Activated naive CD4-positive, alpha-beta T cell treated with Interleukin-2 at 50 U/mL for 16 hours (primary cell): ENCODE data around the gene P2RX6.

Experiments used
- DNase-seq: peaks from one replicate; pipeline ENCODE4 v3.0.0-alpha.2; 2020

P2RX6 gene

DNA sequence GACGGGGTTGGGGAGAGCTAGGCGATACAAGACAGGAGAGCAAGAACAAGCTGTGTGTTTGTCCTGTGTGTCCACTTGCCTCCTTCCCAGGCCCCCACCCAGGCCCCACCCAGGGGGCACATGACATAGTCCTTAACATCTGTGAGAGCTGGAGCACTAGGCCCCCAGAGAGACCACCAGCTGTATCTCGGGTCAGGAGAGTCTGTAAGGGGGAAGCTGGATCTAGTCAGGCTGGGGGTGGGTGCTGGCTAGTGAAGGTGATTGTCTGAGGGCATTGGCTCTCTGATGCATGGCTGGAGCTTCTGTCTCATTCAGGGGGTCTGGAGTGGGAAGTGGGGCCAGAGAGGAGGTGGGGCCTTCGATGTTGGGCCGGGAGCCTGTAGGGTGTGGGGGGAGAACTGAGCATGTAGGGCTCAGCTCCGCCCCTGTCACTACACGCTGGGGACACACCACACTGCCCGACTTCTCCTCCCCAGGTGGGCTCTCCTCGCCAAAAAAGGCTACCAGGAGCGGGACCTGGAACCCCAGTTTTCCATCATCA, 571 bp downstream of the P2RX6 start:
- no peak for DNase-seq

DNA sequence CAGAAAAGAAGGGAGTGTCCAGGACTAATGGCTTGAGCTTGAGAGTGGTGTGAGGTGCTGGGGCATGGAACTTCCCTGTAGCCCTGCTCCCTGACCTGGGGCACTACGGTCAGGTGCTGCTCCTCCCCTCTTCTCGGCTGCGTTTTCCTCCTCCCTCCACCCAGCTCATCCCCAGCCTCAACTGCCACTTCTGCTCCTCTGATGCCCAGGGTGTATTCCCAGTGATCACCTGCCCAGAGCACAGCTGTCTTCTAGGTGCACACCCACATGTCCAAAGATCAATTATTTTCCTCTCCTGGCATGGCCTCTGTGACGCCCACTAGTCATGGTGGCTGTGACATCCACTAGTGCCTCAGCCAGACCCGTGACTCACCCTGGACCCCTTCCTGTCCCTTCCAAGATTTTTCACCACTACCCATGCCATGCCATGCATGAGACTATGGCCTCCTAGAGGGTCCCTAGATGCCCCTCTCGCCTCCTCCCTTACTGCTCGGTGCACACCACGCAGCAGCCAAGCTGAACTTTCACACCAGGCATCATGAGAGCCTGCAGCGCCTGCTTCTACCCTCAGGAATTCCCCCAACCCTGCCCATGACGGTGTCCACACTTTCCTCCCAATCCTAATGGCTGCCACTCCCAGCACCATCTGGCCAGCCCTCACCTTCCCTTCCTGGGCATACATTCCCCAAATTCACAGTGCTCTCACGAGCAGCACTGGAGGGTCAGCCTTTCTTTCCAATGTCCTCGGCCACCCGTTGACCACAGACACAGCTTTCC, 1.9 kb downstream of the P2RX6 start:
- no peak for DNase-seq

DNA sequence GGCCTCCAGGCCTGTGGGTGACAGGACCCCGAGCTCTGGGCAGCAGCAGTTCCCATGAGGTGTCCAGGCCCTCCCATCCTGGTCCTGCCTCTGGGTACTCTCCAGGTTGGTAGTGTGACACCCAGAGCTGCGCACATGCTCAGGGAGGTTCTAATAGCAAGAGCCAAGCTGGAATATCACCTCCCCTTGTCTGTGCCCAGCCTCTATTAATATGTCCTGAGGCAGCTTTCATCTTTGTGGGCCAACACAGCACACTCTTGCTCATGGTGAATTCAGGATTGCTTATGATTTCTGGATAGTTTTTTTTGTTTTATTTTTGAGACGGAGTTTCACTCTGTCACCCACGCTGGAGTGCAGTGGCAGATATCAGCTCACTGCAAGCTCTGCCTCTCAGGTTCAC, 3.3 kb downstream of the P2RX6 start:
- no peak for DNase-seq

GRCh38 chr22:21020802-21021429, 6.0 kb downstream of the P2RX6 start:
- no peak for DNase-seq

DNA sequence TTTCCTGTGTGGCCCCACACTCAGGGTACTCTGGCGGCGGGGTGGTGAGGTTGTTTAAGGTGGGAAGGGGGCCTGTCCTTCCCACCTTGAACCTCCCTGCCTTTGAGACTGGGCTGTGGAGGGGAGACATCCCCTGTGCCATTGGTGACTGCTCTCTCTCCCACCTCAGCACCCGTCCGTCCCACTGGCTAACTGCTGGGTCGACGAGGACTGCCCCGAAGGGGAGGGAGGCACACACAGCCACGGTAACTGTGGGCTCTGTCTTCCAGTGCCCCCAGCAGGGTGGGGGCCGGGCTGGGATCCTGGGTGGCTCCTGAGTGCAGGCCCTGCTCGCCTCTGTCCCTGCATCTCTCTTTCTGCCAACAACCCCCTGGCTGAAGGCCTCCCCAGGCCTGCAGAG, 7.5 kb downstream of the P2RX6 start:
- DNase-seq = no peak

DNA sequence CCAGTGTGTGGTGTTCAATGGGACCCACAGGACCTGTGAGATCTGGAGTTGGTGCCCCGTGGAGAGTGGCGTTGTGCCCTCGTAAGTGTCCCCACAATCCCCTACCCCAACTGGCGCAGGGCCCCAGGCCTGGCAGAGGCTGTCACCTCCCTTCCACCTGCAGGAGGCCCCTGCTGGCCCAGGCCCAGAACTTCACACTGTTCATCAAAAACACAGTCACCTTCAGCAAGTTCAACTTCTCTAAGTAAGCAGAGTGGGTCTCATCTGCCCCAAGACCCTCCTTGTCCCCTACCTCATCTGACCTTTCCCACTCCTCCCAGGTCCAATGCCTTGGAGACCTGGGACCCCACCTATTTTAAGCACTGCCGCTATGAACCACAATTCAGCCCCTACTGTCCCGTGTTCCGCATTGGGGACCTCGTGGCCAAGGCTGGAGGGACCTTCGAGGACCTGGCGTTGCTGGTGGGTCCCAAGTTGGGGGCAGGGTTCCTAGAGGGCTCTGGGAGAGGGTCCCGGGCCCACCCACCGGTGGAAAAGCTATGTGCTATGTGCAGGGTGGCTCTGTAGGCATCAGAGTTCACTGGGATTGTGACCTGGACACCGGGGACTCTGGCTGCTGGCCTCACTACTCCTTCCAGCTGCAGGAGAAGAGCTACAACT, 8.1 kb downstream of the P2RX6 start:
- no peak for DNase-seq

GRCh38 chr22:21025266-21025665, 10.3 kb downstream of the P2RX6 start:
- no peak for DNase-seq

- no peak for DNase-seq
Observed at GRCh38 chr22:21025763-21026755, 11.1 kb downstream of the P2RX6 start.

DNA sequence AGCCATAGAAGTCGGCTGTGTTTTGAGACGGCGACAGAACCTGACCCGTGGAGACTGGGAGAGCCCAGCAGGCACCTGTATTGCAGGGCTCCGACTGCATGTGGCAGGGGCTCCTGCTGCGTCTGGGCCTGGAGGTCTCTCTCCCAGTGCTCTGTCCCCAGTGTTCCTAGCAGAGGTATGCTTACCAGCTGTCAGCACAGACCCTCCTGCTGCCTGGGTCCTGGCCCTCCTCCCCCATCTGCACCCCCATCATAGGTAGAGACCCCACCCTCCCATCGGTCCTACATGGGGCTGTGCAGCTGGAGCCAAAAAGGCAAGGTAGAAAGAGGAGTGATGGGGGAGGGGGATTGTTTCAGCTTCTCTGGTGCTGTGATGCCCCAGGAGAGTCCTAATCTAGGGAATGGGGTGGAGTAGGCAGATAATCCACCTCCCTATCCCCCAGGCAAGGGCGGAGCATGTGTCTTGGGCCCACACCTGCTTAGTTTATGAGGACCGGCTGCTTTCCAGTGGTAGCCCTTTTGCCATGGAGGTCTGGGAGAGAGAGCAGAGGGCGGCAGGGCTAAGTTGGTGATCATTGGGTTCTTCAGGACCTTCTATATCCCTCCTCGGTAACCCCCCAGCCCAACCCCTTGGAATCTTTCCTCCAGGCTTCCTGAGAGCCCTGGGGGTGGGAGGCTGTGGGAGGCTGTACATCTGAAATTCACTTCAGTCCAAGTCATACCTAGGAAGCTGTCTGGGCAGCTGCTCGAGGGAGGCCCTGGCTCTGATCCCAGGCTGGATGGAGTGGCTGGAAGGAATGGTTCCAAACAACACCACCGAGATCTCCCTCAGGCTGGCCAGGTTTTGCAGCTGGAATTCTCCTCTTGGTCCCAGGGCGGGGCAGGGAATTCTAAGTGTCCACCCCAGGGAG, 12.1 kb downstream of the P2RX6 start:
- DNase-seq = no peak

DNA sequence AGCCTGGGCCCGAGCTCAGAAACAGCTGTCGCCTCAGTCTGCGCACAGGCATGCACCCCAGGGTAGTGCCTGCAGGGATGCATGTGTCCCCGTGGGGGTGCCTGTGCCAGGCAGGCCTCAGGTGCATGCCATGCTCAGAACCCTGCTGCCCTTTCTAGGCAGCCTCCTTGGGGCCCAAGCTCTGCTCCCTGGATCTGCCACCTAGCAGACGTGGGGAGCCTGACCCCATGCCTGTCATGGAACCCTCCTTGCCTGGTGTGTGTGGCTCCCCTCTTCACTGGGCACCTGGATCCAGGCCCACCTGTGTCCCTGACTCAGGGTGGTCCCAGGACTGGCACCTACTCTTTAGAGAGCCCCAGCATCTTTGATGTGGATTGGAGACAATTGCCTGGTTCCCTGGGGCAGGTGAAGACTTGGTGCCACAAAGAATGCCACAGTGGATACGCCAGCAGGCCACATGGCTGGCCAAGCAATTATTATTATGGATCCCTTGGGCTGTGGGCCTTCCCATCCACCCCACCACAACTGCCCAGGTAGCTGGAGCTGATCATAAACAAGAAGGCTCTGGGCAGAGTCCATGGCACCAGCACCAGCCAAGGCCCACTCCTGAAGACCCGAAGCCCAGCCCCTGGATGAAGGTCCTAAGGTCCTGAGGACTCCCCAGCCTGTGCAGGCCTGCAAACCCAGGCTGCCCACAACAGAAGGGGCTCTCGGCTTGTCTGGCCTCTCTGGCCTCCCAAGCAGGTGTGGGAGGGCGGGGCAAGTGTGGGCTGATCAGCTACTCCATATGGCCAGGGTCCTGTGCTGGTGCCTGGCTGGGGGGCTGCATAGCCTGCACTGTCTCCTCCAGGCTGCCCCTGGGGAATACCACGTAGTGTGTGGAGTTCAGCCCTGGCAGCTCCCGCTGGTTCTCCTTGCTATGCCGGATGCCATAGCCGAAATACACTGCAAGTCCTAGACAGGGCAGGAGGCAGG, 13.6 kb downstream of the P2RX6 start:
- DNase-seq = no peak

GRCh38 chr22:21029486-21030025, 14.6 kb downstream of the P2RX6 start:
- no peak for DNase-seq

DNA sequence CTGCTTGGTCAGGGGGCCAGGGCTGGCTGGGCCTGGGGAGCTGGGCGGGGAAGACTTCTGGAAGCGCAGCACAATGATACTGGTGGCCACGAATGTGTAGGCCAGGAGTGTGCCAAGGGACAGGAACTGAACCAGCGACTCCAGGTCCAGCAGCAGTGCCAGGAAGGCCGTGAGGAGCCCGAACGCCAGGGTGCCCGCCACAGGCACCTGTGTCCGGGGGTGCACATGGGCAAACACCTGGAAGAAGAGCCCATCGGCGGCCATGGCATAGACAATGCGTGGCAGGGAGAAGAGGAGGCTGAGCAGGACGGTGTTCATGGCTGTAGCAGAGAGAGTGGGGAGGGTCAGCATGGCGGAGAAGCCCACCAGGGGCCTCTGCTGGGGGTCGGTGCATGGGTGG, 15.1 kb downstream of the P2RX6 start:
- DNase-seq = no peak

GRCh38 chr22:21030621-21031544, 15.9 kb downstream of the P2RX6 start:
- no peak for DNase-seq

DNA sequence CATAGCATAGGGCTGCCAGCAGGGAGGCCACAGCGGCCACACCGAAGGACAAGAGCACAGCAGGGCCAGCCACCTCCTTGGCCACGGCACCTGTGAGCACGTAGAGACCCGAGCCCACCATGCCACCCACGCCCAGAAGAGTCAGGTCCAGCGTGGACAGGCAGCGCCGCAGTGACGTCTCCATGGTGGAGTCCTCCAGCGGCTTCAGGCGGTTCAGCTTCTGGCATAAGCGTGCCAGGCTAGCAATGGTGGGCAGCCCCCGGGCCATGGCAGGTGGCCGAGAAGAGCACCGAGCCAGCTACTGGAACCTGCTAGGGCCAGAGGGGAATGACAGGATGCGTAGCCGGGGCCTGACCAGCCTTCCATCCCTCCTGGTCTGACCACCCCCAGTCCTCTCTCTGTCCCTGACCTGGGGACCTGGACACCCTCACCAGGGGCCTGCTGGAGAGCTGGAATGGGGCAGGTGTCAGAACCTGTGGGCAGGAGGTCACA, 16.6 kb downstream of the P2RX6 start:
- DNase-seq = no peak

GRCh38 chr22:21032037-21032867, 17.3 kb downstream of the P2RX6 start, which contains the start of gene SLC7A4:
Gene SLC7A4 (minus strand): TSS chr22:21032561. CDS start chr22:21031812, 749 bp downstream.
- DNase-seq = no peak

DNA sequence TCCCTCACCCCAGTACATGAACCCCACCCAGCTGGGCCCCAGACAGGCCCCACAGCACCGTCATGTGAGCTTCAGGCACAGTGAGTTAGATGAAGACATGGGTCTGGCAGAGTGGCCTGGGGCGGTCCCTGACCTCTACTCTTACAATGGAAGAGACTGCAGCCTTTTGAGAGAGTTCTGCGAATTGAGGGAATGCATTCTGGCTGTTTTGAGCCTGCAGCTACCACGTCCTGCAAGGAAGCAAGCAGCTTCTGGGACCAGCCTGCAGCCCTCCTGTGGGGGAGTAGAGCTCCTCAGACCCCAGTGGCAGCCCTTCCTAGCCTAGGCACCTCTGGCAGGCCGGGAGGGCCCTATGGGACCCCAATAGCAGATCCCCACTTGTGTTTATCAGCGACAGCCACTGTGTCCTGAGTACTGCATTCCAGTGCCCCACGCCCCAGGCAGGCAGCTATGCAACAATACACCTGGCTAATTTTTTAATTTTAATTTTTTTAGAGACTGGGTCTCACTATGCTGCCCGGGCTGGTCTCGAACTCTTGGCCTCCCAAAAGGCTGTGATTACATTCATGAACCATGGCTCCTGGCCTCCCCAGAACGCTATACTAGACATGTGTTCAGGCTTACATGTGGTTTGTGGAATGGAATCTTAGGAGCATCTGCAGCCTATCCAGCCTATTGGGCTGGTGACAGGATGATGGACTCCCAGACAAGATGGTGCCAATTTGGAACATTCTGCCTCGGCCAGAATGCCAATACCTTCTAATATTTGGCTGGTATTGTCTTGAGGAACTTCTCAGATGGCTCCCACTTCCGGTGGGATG, 18.1 kb downstream of the P2RX6 start:
- DNase-seq = no peak

DNA sequence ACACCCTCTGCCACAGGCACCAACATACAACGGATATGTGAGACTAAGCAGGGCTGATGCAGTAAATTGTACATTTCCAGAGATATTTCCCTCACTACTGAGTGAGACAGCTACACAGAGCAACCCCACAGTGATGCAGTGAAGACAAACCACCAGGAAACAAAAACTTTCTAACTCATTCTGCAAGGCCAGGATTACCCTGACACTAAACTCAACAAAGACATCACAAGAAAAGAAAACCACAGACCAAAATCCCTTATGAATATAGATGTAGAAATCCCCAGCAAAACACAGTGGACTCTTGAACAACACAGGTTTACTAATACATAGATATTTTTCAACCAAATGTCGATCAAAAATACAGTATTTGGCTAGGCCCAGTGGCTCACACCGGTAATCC, 18.9 kb downstream of the P2RX6 start:
- no peak for DNase-seq
